Islet precursor cell (in vitro differentiated cells): ENCODE measurements around the gene TRIM7.
"Not testable (repeated sequence)": the region's sequence is repeated elsewhere in the genome, so short reads cannot be mapped to it uniquely, and the experiment has no call there.

Source experiments
- DNase-seq: peaks from one replicate; pipeline ENCODE4 v3.0.0-alpha.2; 2018

TRIM7 gene

DNA sequence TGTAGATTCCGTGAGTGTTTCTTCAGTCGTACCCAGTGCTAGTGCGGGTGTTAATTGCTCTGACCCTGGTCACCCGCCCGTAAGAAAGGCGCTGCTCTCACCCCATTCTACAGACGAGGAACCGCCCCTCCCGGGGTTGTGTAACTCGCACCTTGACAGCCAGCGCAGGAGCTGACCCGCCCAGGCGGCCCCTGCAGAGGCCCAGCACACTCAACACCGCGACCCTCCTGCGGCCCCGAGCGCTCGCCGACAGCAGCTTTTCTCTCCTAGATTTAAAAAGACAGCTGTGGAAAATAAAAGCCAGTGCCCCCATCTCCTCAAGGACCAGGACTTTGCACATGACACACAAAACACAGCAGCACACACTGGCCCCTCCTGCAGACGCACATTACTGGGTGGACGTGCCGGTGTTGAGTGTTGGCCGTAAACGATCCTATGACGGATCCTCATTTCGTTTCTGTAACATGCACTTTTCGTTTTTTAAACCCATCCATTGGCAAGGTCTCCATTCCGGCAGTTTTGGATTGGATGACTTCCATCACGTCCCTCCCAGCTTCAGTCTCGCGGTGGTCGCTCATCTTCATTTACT lies 34.7 kb downstream of the TRIM7 start:
- peak; percentile 65 for DNase-seq

DNA sequence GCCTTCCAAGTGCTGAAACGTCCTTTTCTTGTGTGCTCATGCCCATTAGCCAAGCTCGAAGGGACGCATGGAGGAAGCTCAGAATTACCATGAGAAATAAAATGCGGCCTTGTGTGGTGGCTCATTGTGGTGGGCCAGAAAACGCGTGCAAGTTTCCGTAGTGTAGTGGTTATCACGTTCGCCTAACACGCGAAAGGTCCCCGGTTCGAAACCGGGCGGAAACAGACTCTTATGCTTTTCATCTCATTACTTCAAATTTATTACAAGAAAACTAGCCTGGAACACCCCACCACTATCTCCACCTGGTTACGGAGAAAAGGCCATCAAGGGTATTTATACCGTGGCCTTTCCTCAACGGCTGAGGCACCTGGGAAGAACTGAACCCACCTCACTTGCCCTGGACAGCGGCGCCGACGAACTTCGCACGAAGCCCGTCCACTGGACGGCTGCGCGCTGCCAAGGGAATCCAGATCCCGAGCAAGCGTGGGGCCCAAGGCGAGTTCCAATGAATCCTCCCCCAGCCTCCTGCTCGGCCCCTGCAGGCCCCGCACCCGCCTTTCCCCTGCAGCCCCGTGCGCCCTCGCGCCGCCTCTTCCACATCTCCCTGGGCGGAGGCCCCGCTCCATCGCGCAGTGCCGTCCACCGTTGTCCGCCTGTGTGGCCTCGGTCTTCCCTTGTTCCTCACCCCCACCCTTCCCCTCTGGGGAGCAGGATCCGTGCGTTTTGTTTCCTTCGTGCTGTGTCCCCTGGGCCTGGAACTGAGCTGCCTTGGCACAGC lies 35.3 kb downstream of the TRIM7 start:
- DNase-seq = peak; percentile 81

DNA sequence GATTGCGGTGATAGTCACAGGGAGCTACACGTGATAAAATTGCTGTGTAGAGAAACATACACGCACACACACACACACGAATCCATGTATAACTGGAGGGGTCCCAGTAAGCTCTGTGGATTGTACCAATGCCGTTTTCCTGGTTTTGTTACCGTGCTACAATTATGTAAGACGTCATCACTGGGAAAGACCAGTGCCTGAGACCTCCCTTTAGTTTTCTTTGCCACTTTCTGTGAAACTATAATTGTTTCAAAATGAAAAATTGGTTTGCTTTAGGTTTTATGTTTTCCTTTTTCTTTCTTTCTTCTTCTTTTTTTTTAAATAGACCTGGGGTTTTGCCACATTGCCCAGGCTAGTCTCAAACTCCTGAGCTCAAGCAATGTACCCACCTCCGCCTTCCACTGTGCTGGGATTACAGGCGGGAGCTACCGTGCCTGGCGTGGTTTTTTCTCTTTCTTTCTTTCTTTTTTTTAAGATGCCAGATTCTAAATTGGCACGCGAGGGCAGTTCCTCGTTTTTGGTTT lies 36.3 kb downstream of the TRIM7 start:
- no peak for DNase-seq

DNA sequence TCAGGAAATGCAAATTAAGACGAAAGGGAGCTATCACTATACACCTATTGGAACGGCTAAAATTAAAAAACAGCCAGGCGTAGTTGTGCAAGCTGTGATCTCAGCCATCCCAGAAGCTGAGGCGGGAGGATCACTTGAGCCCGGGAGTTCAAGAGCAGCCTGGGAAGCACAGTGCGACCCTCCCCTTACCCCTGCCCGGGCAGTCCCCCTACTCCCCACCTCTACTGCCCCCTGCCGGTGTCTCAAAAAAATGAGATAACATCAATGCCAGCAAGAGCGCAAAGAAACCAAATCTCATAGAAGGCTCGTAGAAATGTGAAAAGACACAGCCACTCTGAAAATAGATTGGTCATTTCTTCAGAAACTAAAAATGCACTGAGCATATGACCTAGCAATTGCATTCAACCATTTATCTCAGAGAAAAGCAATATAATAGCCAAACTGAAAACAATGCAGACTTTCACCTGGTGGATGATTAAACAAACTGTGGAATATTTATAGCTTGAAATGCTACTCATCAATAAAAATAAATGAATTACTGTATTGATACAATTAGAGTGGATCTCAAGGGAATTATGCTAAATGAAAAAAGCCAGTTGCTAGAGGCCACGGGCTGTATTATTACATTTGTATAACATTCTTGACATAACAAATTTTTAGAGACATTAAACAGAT lies 37.0 kb downstream of the TRIM7 start:
- DNase-seq = peak; percentile 83

DNA sequence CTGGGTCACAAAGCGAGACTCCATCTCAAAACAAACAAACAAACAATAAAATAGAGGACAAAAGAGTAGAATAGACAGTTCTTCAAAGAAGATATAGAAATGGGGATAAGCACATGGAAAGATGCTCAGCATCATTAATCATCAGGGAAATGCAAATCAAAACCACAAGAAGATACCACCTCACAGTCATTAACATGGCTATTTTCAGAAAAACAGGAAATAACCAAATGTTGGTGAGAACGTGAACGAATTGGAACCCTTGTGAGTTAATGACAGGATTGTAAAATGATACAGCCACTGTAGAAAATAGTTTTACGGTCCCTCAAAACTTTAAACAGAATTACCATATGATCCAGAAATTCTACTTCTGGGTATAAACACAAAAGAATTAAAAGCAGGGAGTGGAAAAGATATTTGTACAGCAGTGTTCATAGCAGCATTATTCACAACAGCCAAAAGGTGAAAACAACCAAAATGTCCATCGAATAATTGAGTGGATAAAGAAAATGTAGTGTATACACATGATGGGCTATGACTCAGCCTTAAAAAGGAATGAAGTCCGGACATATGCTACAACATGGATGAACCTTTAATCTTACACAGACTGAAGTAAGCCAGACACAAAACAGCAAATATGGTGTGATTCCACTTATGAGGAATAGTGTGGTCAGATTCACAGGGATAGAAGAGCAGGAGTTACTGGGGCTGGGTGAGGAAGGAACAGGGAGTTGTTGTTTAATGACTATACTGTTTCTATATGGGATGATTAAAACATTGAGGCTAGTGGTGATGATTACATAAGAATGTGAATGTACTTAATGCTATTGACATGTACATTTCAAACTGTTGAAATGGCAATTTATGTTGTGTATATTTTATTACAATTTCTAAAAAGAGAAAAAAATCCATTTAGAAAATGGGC lies 37.9 kb downstream of the TRIM7 start:
- DNase-seq = no peak

GRCh38 chr5:181164076-181164952 lies 40.7 kb downstream of the TRIM7 start:
- DNase-seq = no peak

DNA sequence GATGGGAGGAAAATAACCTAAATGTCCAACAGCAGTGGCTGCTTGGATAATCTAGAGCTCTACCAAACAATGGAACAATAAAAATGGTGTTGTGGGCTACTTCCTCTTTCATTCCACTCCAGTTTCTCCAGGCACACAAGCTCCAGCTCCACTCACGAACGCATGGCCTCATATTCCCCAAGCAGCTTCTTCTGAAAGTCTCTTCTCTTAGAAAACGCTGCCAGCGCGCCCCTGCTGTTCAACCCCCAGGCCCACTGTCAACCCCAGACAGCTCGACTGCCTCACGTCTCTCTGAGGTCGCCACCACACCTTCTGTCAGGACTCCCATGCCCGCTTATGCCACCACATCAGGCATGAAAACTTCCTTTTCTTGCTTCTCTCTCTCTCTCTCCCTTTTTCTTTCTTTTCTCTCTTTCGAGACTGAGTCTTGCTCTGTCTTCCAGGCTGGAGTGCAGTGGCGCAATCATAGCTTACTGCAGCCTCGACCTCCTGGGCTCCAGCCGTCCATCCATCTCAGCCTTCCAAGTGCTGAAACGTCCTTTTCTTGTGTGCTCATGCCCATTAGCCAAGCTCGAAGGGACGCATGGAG lies 41.4 kb downstream of the TRIM7 start:
- DNase-seq = peak; percentile 68

DNA sequence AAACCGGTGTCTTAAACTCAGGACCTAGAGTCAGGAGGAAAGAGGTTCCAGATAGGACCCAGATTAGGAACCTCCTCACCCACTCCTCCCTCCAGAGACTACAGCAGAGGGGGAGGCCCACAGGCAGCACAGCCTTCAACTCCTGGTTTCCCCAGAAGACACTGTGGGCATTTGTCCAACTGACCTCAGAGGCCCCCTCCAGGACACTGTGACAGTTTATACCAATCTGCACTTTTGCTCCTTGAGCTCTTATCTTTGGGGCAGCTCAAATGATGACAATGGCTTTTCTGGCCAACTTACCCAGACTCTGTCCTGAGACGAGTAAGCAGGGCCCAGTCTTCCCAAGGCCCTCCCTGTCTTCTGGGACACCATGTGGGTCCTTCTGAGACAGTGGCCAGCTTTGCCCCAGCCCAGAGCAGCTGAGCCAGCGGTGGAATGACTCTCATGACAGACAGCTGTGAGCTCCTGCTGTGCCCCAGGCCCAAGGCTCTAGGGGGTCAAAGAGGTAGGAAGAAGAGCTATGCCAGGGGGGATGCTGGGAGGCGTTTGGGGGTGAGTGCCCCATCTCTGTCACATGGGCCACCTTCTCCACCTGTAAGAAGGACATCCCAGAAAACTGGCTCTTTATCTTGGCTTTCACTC lies 43.3 kb downstream of the TRIM7 start:
- DNase-seq = no peak

- DNase-seq = not testable (repeated sequence)
Measured at GRCh38 chr5:181160755-181161533, 44.1 kb downstream of the TRIM7 start.

GRCh38 chr5:181160152-181160754 lies 44.7 kb downstream of the TRIM7 start:
- DNase-seq = peak; percentile 59

- peak; percentile 92 for DNase-seq
Measured at GRCh38 chr5:181159286-181160151, 45.5 kb downstream of the TRIM7 start.

DNA sequence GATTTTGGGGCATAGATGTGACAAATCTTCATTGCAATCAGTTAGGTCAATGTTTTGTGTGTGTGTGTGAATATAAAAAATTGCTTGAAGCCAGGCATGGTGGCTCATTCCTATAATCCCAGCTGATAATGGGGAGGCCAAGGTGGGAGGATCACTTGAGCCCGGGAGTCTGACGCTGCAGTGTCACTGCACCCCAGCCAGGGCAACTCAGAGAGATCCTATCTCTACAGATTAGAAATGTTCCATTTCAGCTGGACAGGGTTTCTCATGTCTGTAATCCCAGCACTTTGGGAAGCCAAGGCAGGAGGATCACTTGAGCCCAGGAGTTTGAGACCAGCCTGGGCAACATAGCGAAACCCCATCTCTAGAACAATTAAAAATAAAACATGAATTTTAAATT lies 46.1 kb downstream of the TRIM7 start:
- no peak for DNase-seq

- no peak for DNase-seq
Measured at GRCh38 chr5:181156758-181157157, 48.2 kb downstream of the TRIM7 start.

GRCh38 chr5:181153814-181154213 lies 51.2 kb downstream of the TRIM7 start:
- no peak for DNase-seq

GRCh38 chr5:181152406-181152805 lies 52.6 kb downstream of the TRIM7 start:
- no peak for DNase-seq

DNA sequence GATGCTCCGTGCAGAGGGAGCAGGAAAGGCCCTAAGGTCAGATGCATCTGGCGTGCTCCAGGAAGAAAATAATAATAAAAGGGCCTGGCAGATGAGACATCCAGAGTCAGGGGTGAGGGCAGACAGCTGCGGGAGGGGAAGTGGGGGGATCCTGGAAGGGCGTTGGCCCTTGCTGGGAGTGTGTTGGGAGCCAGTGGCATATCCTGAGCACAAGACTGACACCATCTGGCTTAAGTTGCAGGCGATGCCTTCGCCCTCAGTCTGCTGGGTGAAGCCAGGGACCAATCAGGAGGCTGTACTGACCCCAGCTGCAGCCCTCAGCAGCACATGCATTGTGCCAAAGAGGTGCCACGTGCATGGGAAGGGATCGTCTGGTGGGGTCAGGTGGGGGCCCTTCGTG lies 53.9 kb downstream of the TRIM7 start:
- no peak for DNase-seq

DNA sequence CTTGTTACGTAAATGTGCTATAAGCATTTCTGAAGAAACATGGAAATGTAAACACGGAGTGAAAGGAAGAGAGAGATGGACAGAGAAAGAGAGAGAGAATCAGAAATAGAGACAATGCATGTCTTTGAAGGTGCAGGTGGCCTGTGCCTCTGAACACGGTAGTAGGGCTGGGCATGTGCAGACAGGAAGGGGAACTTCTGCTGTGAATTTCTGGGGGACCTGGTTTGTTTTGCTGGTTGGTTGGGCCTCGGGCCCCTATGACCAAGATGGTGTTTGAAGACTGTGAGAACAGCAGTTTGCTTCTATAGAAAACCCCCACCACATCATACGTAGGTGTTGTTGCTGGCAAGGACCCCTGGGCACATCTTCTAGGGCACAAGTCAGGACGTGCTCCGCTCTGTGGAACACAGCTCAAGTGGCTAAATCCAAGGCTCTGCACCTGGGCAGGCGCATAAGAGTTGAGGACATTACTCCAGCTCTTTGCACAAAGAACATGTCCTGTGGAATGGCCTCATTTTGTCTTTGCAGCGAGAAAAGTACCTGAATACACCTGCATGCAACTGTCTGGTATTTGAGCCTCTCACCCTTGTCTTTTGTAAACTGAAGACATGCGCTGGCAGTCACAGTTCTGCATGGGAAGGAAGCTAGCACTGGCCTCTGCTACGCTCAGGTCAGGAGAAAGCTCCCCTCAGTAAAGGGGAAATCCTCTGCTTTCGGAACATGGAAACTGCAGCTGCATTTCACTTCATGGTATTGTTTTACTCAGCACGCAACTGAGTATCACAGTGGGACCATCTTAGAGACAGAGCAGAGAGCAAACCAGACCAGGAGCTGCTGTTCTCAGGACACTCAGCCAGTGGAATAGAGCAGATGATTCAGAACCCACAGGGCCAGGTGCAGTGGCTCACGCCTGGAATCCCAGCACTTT lies 54.9 kb downstream of the TRIM7 start:
- DNase-seq = no peak
